Ramos (cell line): ENCODE measurements around the gene TMEM97.

Experiments used
- in situ Hi-C: fragments of 300-500 bp; cut with MboI; formaldehyde crosslinking; loops from one replicate; pipeline ENCODE4 v1.14.3; 2022; ENCODE audit warnings: low sequenced_read_pairs; ENCODE audit not compliant: unreplicated experiment

Gene TMEM97

GRCh38 chr17:28306954-28307401 lies 12.0 kb upstream of the TMEM97 start:
- in situ Hi-C loops: no loop called here

GRCh38 chr17:28313841-28314240 lies 5.2 kb upstream of the TMEM97 start:
- in situ Hi-C loops: no loop called here

- in situ Hi-C loops: no loop called here
These were observed 2.9 kb upstream of the TMEM97 start for GRCh38 chr17:28315846-28316705.

GRCh38 chr17:28317099-28317965 lies 1.7 kb upstream of the TMEM97 start:
- in situ Hi-C loops: no loop called here

GRCh38 chr17:28317966-28318758 lies 838 bp upstream of the TMEM97 start:
- in situ Hi-C loops: no loop called here

- in situ Hi-C loops: no loop called here
These were observed 567 bp downstream of the TMEM97 start for GRCh38 chr17:28319598-28319935.

GRCh38 chr17:28320215-28321061 lies 1.4 kb downstream of the TMEM97 start:
- in situ Hi-C loops: no loop called here

GRCh38 chr17:28324267-28324745 lies 5.3 kb downstream of the TMEM97 start:
- in situ Hi-C loops: no loop called here

- in situ Hi-C loops: no loop called here
These were observed 5.8 kb downstream of the TMEM97 start for GRCh38 chr17:28324781-28325180.

- in situ Hi-C loops: no loop called here
These were observed 6.2 kb downstream of the TMEM97 start for GRCh38 chr17:28325211-28325610.

- in situ Hi-C loops: no loop called here
These were observed 7.1 kb downstream of the TMEM97 start for GRCh38 chr17:28326114-28326513.

GRCh38 chr17:28327031-28327607 lies 8.1 kb downstream of the TMEM97 start:
- in situ Hi-C loops: no loop called here

- in situ Hi-C loops: no loop called here
These were observed 8.7 kb downstream of the TMEM97 start for GRCh38 chr17:28327709-28328108.

- in situ Hi-C loops: no loop called here
These were observed 9.3 kb downstream of the TMEM97 start for GRCh38 chr17:28328325-28328724.

GRCh38 chr17:28330671-28331070 lies 11.7 kb downstream of the TMEM97 start:
- in situ Hi-C loops: no loop called here

GRCh38 chr17:28331891-28332420 lies 13.0 kb downstream of the TMEM97 start:
- in situ Hi-C loops: no loop called here

GRCh38 chr17:28333083-28333746 lies 14.2 kb downstream of the TMEM97 start:
- in situ Hi-C loops: no loop called here

- in situ Hi-C loops: no loop called here
These were observed 15.2 kb downstream of the TMEM97 start for GRCh38 chr17:28334171-28334570.
